Caco-2 (cell line): ENCODE data around the gene ARHGAP8. TPM values are rescaled to one million over a fixed set of nuclear protein-coding genes. Genes with fewer than 3 reads are reported as not detected.

Experiments used
- BruUV-seq: library from RNA; stranded (reverse); fragments of 400-500 nt; replicated peaks from 2 replicates; lab custom pipeline; 2021; lab: Mats Ljungman, UMichigan
- CTCF ChIA-PET: fragments of 300-600 bp; sonication (Branson Sonifier 250); formaldehyde crosslinking; loops from one replicate; lab custom pipeline; 2022; ENCODE audit warnings: antibody characterized with exemption; lab: Charles Lee
- POLR2A ChIA-PET: fragments of 300-600 bp; sonication (Branson Sonifier 250); formaldehyde crosslinking; loops from one replicate; lab custom pipeline; 2022; ENCODE audit warnings: antibody characterized with exemption; lab: Charles Lee
- DNase-seq, 2 experiments: peaks; one replicate each; pipeline versions ENCODE4 v3.0.0 to v3.0.0-alpha.2; 2020 to 2022
- H3K27me3 ChIP-seq: replicated peaks from 2 replicates; pipeline ENCODE4 v1.6.0; 2011; ENCODE audit warnings: low read length; ENCODE audit not compliant: control insufficient read depth, insufficient read depth
- H3K36me3 ChIP-seq: 2 replicates; pipeline ENCODE4 v1.5.1; 2011; ENCODE audit warnings: low read length; ENCODE audit not compliant: control insufficient read depth, insufficient read depth
- H3K4me1 ChIP-seq: fragments of 250-450 bp; sonication (Bioruptor Pico); 2 replicates; pipeline ENCODE4 v1.5.1; 2020; ENCODE audit warnings: mild to moderate bottlenecking
- H3K4me3 ChIP-seq: 2 replicates; pipeline ENCODE4 v1.5.1; 2011; ENCODE audit warnings: low read depth, mild to moderate bottlenecking, control low read depth, low read length
- H3K9me3 ChIP-seq: fragments of 250-450 bp; sonication (Bioruptor Pico); 2 replicates; pipeline ENCODE4 v1.5.1; 2020; ENCODE audit warnings: mild to moderate bottlenecking, moderate library complexity
- H3K27ac Mint-ChIP-seq: one replicate; pipeline ENCODE4 v1.8.0; 2022; ENCODE audit warnings: mixed read lengths; ENCODE audit not compliant: unreplicated experiment
- H3K27me3 Mint-ChIP-seq: one replicate; pipeline ENCODE4 v1.8.0; 2022; ENCODE audit warnings: mixed read lengths; ENCODE audit not compliant: insufficient read depth, unreplicated experiment
- H3K36me3 Mint-ChIP-seq: one replicate; pipeline ENCODE4 v1.8.0; 2022; ENCODE audit warnings: mild to moderate bottlenecking, mixed read lengths; ENCODE audit not compliant: insufficient read depth, unreplicated experiment
- H3K4me1 Mint-ChIP-seq: one replicate; pipeline ENCODE4 v1.8.0; 2022; ENCODE audit warnings: low read depth, mixed read lengths; ENCODE audit not compliant: unreplicated experiment
- H3K4me3 Mint-ChIP-seq: one replicate; pipeline ENCODE4 v1.8.0; 2022; ENCODE audit warnings: mild to moderate bottlenecking, moderate library complexity, mixed read lengths; ENCODE audit not compliant: unreplicated experiment
- H3K9me3 Mint-ChIP-seq: one replicate; pipeline ENCODE4 v1.8.0; 2022; ENCODE audit warnings: mixed read lengths; ENCODE audit not compliant: unreplicated experiment
- CTCF ChIP-seq, 2 experiments: fragments of 200-600 bp in 1 of 2; IDR thresholded peaks; 1 replicate in 1 of 2; 2 replicates in 1 of 2; pipeline versions ENCODE4 v1.5.1 to v1.8.0; 2011 to 2022; ENCODE audit warnings: antibody characterized with exemption in 1 of 2, control low read depth in 1 of 2, inconsistent platforms in 1 of 2, low read depth in 1 of 2, low read length in 1 of 2, mild to moderate bottlenecking in 1 of 2, moderate library complexity in 1 of 2; ENCODE audit not compliant: insufficient read depth in 1 of 2, severe bottlenecking in 1 of 2, unreplicated experiment in 1 of 2
- intact Hi-C: fragments of 100-400 bp; cut with micrococcal nuclease; formaldehyde crosslinking; loops from one replicate; pipeline ENCODE4 v1.10.0; 2022; ENCODE audit not compliant: unreplicated experiment
- total RNA-seq: library from RNA; stranded (reverse); gene quantifications from 2 replicates; pipeline ENCODE4 v1.2.3, GENCODE V29; 2022

Gene ARHGAP8
- total RNA-seq, 1 experiment from 2014 or later = 81.5 TPM

- Histone ChIP-seq H3K36me3 (no peaks in the 10 kb centered on the region; the same call in 1 of the 2 replicates), H3K4me1 (no peaks in the 10 kb centered on the region), H3K4me3 (no peak overlapping the region), H3K27me3 (no peaks in the 10 kb centered on the region), H3K9me3 (no peaks in the 10 kb centered on the region)
- H3K36me3 Mint-ChIP-seq = peaks cover 50% of the 10 kb centered on the region
- no peak overlapping the region for H3K27ac Mint-ChIP-seq
- POLR2A ChIA-PET = no interaction called here
- no peak for DNase-seq
- no peaks in the 10 kb centered on the region for H3K4me1 Mint-ChIP-seq
- no peaks in the 10 kb centered on the region for H3K9me3 Mint-ChIP-seq
- intact Hi-C loops = no loop called here
- H3K4me3 Mint-ChIP-seq = no peak overlapping the region
- no peaks in the 10 kb centered on the region for H3K27me3 Mint-ChIP-seq
- no peak for TF ChIP-seq CTCF (IDR thresholded peaks at IDR 0.05; ENCODE audit: insufficient read depth in 1 of 2, low read depth in 1 of 2, low read length in 1 of 2, severe bottlenecking in 1 of 2, unreplicated experiment in 1 of 2)
- CTCF ChIA-PET = interaction anchor here (0.6 kb wide), 1 partner anchor 510 kb away, joined by 3 read pairs; no protein-coding TSS in a partner anchor
- BruUV-seq = no TSS peak
Measured at GRCh38 chr22:44804327-44804726, 52.0 kb downstream of the ARHGAP8 start.

- Mint-ChIP-seq H3K4me3 (no peak overlapping the region), H3K36me3 (peaks cover 49% of the 10 kb centered on the region), H3K27ac (no peak overlapping the region), H3K27me3 (no peaks in the 10 kb centered on the region), H3K4me1 (no peaks in the 10 kb centered on the region), H3K9me3 (no peaks in the 10 kb centered on the region)
- Histone ChIP-seq H3K27me3 (no peaks in the 10 kb centered on the region), H3K4me3 (no peak overlapping the region), H3K4me1 (no peaks in the 10 kb centered on the region), H3K36me3 (no peaks in the 10 kb centered on the region; the same call in 1 of the 2 replicates), H3K9me3 (no peaks in the 10 kb centered on the region)
- CTCF ChIA-PET = no interaction called here
- intact Hi-C loops = no loop called here
- TF ChIP-seq CTCF (IDR thresholded peaks at IDR 0.05; ENCODE audit: insufficient read depth in 1 of 2, low read depth in 1 of 2, low read length in 1 of 2, severe bottlenecking in 1 of 2, unreplicated experiment in 1 of 2) = no peak
- POLR2A ChIA-PET = no interaction called here
- BruUV-seq = no TSS peak
- no peak for DNase-seq
Measured at GRCh38 chr22:44805711-44806110, 53.3 kb downstream of the ARHGAP8 start.

GRCh38 chr22:44807232-44807631 is 54.9 kb downstream of the ARHGAP8 start:
- no peak for TF ChIP-seq CTCF (IDR thresholded peaks at IDR 0.05; ENCODE audit: insufficient read depth in 1 of 2, low read depth in 1 of 2, low read length in 1 of 2, severe bottlenecking in 1 of 2, unreplicated experiment in 1 of 2)
- no peak for DNase-seq
- no peaks in the 10 kb centered on the region for H3K27me3 Mint-ChIP-seq
- no peak overlapping the region for H3K4me3 ChIP-seq
- BruUV-seq = no TSS peak
- no peaks in the 10 kb centered on the region for H3K4me1 Mint-ChIP-seq
- no peaks in the 10 kb centered on the region for H3K9me3 ChIP-seq
- H3K9me3 Mint-ChIP-seq = no peaks in the 10 kb centered on the region
- H3K27me3 ChIP-seq = no peaks in the 10 kb centered on the region
- no peaks in the 10 kb centered on the region; the same call in 1 of the 2 replicates for H3K36me3 ChIP-seq
- intact Hi-C loops = no loop called here
- ChIA-PET CTCF (interaction anchor here (1.0 kb wide), 1 partner anchor 14 kb away, joined by 3 read pairs; no protein-coding TSS in a partner anchor), POLR2A (no interaction called here)
- H3K36me3 Mint-ChIP-seq = peaks cover 44% of the 10 kb centered on the region
- H3K4me3 Mint-ChIP-seq = no peak overlapping the region
- H3K27ac Mint-ChIP-seq = no peak overlapping the region
- no peaks in the 10 kb centered on the region for H3K4me1 ChIP-seq
